ENCODE results near the gene RGS7.
"Not testable (repeated sequence)": the region's sequence is repeated elsewhere in the genome, so short reads cannot be mapped to it uniquely, and the experiment has no call there.

Gene RGS7

GRCh38 chr1:241131636-241132194 is 225.3 kb downstream of the RGS7 start:
- no peak for DNase-seq

- no peak for DNase-seq
These were observed 226.1 kb downstream of the RGS7 start for GRCh38 chr1:241130881-241131280.

GRCh38 chr1:241129207-241129960 is 227.6 kb downstream of the RGS7 start:
- no peak for DNase-seq

GRCh38 chr1:241125286-241125685 is 231.7 kb downstream of the RGS7 start:
- no peak for DNase-seq

GRCh38 chr1:241118049-241118448 is 239.0 kb downstream of the RGS7 start:
- DNase-seq, result no peak

GRCh38 chr1:241115784-241116183 is 241.2 kb downstream of the RGS7 start:
- no peak for DNase-seq

GRCh38 chr1:241114699-241115233 is 242.2 kb downstream of the RGS7 start:
- DNase-seq, result no peak

- no peak for DNase-seq
These were observed 243.4 kb downstream of the RGS7 start for GRCh38 chr1:241113557-241113956.

- DNase-seq, result no peak
These were observed 248.0 kb downstream of the RGS7 start for GRCh38 chr1:241109039-241109438.

- no peak for DNase-seq
These were observed 251.9 kb downstream of the RGS7 start for GRCh38 chr1:241105147-241105546.

GRCh38 chr1:241102664-241103063 is 254.3 kb downstream of the RGS7 start:
- DNase-seq, result no peak

GRCh38 chr1:241101622-241102021 is 255.4 kb downstream of the RGS7 start:
- DNase-seq, result no peak

GRCh38 chr1:241097479-241097878 is 259.5 kb downstream of the RGS7 start:
- DNase-seq, result no peak

GRCh38 chr1:241096982-241097381 is 260.0 kb downstream of the RGS7 start:
- no peak for DNase-seq

GRCh38 chr1:241095847-241096246 is 261.2 kb downstream of the RGS7 start:
- no peak for DNase-seq

GRCh38 chr1:241090798-241091197 is 266.2 kb downstream of the RGS7 start:
- no peak for DNase-seq

- DNase-seq, result not testable (repeated sequence)
These were observed 267.9 kb downstream of the RGS7 start for GRCh38 chr1:241089066-241089465.

- DNase-seq, result not testable (repeated sequence)
These were observed 268.9 kb downstream of the RGS7 start for GRCh38 chr1:241088075-241088474.

- DNase-seq, result no peak
These were observed 270.3 kb downstream of the RGS7 start for GRCh38 chr1:241086686-241087085.

GRCh38 chr1:241083285-241083684 is 273.7 kb downstream of the RGS7 start:
- no peak for DNase-seq

GRCh38 chr1:241081473-241081872 is 275.5 kb downstream of the RGS7 start:
- no peak for DNase-seq

GRCh38 chr1:241079459-241079858 is 277.5 kb downstream of the RGS7 start:
- no peak for DNase-seq

- no peak for DNase-seq
These were observed 278.0 kb downstream of the RGS7 start for GRCh38 chr1:241079047-241079446.

GRCh38 chr1:241077386-241078147 is 279.4 kb downstream of the RGS7 start:
- DNase-seq, result no peak
